GM19467 (cell line): Measurements from ENCODE around the gene TRIM8.

Source experiments
- ATAC-seq: cut with Tn5 transposase; IDR thresholded peaks from one replicate; pipeline ENCODE4 v1.9.1; 2021; ENCODE audit warnings: mild to moderate bottlenecking, moderate library complexity; ENCODE audit not compliant: unreplicated experiment

TRIM8 gene

DNA sequence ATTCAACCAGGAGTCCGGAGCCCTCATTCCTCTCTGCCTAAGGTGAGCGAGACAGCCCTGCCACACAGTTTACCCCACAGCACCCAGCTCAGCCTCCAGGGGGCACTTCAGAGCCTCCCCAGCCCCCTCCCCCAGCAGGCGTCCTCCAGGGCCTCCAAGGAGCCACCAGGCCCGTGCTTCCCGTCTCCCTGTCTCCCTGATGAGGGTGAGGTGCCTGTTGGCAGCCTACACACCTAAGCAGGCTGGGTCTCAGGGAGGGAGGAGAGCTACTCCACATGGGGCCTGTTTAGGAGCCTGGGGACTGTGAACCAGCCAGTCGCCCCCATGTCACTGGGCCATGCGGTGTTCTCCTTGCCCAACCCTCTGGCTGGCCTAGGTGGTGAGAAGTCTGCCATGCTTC, 28.9 kb upstream of the TRIM8 start:
- ATAC-seq: no peak

DNA sequence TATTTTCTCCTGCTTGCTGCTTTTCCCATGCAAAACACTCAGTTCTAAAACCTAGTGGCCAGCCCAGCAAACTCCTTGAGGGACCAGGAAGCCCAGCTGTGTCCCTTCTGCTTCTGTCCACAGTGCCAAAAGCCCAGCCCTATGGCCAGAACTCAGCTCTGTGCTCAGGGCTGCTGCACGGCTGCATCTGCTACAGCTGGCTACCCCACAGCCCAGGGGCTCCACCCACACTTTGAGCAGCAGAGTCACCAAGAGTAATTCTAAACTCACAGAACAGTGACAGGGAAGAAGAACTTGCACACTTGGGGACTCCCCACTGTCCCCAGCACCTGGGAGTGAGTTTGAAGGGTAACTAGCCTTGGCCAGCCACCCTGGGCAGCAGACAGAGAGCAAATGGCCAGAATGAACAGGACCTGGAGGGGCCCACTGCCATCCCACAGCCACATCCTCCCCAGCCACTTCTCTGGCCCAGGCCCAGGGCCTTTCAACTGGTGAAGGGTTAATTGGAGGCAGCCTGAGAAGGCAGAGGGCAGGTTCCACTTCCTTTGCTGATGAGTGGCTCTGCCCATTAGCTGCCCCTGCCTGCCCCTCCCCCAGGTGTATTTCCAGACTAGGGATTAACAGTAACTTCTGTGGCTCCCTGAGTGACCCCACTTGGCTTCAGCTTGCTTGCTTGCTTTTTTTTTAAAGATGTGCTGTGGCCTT, 28.1 kb upstream of the TRIM8 start:
- no peak for ATAC-seq

DNA sequence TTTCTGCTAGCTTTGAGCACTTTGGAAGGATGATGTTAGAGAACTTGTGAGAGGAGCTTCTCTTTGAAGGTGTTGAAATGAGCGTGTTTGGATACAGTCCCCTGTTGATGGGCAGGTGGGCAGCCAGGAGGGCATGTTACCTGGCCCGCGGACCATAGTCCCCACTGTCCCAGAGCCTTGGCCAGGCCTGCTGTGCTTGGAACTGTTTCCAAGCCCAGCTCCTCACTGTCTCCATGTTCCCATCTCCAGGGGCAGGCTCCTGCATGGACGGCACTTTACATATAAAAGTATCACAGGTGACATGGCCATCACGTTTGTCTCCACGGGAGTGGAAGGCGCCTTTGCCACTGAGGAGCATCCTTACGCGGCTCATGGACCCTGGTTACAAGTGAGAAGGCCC, 27.2 kb upstream of the TRIM8 start:
- no peak for ATAC-seq

DNA sequence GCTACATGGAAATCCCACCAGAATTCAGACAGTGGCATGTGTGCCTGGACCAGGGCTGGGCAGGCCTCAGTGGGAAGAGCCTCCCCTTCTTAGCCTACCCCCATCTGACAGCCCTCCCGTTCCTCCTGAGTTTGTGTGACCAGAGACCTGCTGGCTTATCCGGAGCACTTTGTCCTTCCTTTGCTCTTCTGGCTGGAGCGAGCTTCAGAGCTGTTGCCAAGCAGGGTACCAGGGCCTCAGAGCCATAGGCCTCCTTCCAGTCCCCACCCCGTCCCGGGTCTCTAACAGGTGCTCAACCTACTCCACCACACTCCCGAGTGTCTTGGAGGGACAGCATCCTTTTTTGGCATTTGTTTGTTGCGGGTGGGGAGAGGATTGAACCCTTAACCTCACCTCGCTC, 26.5 kb upstream of the TRIM8 start:
- ATAC-seq: no peak

DNA sequence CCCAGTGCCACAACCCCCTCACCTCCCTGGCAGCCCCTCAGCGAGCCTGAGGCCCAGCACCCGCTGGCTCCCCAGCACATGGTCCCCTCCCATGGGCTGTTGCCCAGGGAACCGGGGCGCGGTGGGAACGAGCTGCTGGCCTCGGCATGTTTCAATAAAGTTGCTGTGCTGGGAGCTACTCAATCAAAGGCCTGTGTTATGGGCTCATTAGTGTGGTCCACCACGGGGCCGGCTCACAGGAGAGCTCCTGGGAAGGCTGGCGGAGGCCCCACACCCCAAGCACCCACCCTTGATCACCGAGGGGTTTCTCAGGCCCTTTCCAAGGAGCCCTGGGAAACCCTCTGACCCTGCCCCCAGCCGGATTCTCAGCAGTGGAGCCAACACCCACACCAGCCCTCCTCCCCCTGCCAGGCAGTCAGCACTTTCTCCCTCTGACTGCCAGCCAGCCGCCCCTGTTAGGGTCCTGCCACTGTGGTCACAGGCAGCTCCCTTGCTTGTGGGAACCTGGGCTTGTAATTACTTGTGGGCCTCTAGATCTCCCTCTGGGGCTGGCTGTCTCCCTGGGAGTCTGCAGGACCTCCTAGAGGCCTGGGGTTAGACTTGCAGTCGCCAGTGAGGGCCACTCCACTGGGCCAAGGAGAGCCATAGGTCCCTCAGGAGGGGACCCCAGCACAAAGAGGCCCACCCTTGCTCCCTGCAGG, 24.8 kb upstream of the TRIM8 start:
- no peak for ATAC-seq

DNA sequence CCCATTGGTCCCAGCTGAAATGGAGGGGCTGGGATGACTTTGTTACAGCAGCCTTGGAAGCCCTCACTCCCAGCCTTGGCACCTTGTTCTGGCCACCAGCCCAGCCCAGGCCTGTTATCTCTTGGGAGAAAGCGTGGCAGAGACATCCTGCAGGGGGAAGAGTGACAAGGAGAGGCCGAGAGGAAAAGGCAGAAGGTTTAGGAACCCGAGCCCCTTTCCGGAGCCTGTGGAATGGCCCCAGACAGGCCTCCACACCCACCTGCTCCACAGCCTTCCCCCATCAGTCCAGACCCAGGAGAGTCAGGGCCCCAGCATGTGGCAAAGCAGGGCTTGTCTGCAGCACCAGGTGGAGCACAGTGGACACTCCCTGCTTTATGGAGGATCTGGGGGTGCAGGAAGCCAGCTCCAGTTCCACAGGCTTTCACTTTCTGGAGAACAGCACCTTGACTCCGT, 24.1 kb upstream of the TRIM8 start:
- ATAC-seq: no peak

DNA sequence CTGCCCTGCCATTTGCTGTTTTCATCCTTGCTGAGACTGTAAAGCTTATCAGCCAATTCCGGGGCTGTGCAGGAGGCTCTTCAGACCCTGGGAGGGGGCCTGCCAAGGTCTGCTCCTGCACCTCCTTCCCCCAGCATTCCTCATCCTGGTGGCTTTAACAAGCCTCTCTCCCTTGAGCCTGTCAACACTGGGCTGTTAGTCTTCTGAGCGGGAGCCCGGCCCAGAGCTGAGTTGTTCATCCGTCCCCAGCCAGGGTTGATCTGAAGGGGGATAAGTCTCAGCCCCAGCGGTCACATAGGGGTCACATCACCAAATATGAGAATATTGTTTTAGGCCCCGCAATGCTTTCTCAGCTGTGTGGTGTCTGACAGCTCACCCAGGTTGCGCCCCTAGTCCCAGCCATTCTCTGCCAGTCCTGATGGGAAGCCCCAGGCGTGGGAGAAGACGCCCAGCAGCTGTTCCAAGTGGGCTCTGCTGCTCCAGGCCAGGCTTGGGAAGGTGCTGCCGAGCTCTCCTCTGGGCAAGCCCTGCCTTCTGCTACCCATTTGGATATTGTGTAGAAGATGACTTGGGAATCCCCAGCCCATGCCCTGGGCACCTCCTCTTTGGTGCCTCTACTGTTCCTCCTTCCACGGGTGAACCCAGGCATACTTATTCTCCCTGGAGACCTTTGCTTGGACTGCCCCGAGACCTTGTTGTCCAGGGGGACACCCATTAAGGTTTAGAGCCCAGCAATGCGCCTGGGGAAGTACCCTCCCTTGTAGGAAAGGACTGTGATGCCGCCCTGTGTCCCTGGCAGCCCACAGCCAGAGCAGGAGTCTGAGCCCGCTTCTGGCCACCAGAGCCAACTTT, 23.5 kb upstream of the TRIM8 start:
- no peak for ATAC-seq

DNA sequence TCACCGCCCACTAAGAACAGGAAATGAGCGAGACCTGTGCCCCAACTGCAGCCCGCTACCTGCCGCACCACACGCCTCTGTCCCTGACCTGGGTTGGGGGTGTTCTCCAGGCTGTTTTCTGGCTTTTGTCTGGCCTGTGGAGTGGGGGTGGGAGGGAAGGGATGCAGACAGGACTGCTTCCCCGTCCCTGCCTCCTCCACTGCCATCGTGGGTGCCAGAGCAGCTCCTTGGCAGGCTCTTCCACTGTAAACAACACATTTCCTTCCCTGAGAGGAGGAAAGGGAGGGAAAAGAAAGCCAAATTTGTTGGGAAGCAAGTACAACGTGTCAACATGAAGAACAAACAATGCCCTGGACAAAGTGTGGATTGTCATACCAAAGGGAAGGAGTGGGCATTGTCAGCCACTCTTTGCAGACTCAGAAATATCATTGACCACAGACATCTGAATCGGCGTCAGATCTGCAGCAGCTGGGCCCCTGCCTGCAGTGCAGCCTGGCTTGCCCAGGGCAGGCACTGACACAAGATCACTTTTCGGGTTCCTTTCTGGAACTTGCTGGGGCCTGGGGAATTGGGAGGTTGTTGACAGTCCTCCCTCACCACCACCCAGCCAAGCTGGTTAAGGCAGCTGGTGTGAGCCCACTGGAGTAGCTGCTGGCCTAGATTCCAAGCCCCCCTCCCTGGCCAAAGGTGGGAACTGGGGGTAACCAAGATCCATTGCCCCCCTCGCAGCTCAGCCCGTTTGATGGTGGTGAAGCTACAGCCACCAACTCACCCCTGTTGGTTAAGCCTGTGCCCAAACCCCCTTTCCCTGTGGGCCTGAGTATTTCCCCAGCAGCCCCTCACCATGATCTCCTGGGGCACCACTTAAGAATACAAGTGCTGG, 22.6 kb upstream of the TRIM8 start:
- ATAC-seq: no peak

DNA sequence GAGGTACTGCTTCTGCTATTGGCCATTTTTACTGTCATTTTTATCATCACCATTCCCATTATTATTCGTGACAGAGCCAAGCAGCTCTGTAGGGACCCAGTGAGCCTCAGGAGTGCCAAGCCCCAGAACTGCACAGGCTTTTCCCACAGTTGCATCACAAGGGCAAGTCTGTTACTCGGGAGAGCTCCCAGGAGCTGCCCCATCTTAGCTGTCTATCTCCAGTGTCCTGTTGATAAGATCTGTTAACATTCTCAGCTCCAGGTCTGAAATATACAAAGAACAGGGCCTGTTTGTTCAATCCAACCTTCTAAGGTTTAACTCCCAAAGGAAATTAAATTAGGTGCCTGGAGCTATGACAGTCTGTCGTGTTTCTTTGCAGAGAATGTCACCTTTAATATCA, 20.2 kb upstream of the TRIM8 start:
- no peak for ATAC-seq

DNA sequence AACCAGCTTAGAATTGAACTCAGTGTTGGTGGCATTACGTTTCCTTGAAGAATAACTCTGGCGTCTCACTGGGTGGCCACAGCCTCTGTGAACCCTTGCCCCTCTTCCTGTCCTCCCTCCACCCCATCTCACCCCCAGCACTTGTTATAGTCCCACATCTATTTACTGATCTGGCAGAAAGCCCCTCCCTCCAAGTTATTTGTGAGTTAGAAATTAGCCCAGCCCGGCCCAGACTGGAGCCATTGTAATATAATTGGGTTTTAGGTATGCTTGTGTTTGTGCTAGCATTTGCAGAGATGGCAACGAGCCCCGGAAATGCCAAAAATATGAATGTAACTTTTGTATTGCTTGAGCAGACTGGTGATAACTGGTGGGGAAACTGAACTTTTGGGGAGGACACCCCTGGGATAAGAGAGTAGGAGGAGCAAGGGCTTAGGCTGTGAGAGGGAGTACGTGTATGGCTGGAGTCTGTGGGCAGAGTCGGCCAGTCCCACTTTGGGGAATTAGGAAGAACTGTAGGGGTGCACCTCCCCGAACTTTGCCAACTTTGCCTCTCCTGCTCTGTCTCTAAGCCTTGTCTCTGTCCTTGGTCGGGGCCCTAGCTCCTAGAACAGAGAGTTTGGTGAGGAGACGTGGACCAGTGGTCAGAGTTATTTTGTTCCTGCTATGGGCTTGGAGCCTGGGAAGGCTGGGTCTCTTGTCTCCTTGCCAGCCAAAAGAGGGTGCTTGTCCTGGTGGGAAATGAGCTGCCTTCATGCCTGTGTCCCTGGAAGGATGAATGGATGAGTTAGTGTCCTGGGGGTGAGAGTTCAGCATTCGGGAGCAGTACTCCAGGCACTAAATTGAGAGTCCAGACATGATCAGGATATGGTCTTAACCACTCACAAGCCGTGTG, 19.3 kb upstream of the TRIM8 start:
- ATAC-seq: no peak

DNA sequence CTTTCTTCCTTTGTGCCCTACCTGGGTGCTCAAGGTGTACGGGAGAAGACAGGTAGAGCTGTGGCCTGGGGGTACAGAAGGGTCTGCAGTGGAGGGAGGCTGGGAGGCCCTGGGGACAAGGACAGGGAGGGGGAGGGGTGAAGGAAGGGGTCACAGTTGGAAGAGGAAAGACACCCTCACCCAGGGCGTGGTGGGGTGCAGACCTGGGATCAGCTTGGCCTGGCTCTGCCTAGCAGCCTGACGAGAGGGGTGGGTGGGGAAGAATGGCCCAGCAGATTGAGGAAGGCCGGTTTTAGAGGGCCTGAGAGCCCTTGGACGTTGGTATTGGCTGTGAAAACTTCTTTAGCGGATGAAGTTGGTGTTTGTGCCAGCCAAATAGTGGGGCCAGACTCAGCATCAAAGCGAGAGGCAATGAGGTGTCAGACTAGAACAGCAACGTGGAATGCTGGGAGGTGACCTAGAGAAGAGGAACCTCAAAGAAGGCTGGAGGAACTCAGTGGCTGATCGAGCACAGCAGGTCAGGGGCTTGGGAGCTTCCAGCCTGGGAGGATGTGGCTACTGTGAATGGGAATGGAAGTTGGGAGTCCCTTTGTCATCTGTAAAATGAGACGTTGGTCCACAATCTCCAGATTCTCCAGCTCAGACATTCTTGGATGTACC, 18.1 kb upstream of the TRIM8 start:
- no peak for ATAC-seq

DNA sequence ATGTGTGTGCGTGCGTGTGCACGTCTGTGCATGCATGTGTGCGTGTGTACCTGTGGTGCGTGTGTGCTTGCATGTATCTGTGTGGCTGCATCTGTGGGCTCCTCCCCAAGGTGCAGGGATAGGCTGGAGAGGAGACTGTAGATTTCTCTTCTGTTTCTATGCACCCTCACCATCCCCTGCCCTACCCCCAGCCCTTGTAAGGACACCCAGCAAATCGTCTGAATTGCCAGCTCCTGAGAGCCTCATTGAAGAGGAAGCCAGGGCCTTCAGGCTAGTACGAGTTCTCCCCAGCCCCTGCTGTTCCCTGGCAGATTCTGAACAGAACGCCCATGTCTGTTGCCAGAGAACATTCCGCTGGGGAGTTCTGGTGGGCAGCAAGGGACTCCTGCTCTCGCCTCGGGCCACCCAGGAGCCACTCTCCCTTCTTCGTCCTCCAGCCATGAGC, 17.0 kb upstream of the TRIM8 start:
- ATAC-seq: no peak

DNA sequence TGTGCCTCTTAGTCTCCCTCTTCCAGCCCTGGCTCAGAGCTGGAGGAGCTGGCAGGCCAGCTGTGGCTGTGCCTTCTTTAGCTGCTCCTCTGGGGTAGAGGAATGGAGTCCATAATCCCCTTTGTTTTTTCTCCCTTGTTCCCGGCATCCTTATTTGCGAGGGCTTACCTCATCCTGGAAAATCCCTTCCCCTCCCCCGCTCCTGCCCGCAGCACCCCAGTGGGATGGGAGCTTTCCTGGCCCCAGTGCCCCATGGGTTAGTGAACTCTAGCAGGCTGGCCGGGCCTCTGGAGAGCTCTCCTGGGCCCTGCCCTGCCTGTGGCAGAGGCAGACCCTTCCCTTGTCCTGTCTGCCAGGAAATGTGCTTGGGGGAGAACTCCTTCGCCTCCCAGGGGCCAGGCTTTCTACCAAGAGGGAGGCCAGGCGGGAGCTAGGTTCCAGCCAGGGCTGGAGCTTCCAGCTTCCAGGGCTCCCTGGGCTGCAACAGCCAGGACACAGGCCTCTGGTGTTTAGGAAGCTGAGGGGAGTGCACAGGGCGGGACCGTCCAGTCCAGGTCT, 16.5 kb upstream of the TRIM8 start:
- ATAC-seq: no peak

DNA sequence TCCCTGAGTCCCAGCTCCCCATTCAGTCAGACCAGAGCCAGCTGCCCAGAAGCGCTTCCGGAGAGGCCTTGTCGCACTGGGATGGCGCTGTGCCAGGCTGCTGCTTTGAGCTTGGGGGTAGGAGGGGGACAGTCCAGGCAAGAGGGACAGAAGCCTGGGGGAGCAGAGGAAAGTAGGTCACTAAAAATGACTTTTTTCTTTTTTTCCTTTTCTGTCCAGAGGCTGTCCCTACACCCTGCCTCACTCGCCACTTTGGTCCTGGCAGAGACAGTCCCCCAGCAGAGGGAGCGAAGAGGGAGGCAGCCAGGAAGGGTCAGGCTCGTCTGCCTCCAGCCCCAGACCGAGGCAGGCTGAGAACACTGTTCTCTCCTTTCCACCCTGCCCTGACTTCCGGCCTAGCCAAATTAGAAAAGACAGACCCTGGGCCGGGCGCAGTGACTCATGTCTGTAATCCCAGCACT, 15.8 kb upstream of the TRIM8 start:
- ATAC-seq: no peak

DNA sequence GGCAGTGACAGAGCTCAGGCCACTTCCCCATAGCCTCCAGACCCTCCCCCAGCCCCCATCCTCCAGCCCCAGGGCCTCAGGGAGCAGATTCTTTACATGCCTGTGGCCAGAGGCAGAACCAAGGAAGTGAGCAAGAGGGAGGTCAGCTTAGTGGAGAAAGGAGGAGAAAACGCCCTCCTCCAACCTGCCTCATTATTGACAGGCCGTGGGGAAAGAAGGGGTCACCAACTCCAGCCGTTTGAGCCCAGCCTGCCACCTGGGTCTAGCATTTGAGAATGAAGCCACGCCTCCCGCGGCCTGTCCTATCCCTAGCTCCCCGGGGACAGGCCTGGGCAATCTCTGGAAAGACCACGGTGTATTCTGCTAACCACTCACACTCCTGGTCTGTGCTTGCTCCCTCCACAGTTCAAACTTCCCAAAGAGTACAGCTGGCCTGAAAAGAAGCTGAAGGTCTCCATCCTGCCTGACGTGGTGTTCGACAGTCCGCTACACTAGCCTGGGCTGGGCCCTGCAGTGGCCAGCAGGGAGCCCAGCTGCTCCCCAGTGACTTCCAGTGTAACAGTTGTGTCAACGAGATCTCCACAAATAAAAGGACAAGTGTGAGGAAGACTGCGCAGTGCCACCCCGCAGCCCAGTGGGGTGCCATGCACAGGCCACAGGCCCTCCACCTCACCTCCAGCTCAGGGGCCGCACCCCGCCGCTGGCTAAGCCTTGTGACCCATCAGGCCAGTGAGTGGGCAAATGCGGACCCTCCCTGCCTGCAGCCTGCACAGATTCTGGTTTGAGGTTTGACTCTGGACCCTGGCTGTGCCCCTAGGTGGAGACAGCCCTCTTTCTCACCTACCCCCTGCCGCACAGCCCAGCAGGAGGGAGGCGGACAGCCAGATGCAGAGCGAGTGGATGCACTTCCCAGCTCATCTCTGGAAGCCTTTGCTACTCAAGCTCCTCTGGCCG, 14.3 kb upstream of the TRIM8 start:
- ATAC-seq: no peak

DNA sequence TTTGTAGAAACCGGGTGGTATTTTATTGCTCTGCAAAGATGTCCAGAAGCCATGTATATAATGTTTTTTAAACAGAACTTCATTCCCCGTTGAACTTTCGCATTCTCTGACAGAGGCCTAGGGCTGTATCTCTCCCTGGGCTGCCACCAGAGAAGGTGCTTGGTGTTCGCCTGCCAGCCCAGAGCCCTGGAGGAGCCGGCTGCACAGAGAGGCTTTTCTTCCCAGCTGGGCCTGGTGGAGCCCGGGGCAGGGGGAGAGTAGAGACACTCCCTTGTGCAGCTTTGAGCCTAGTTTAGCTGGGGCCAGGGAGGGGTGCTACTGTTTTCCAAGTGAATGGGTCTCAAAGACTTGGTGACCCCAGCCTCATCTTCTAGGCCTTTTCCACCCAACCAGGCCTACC, 13.6 kb upstream of the TRIM8 start:
- no peak for ATAC-seq

DNA sequence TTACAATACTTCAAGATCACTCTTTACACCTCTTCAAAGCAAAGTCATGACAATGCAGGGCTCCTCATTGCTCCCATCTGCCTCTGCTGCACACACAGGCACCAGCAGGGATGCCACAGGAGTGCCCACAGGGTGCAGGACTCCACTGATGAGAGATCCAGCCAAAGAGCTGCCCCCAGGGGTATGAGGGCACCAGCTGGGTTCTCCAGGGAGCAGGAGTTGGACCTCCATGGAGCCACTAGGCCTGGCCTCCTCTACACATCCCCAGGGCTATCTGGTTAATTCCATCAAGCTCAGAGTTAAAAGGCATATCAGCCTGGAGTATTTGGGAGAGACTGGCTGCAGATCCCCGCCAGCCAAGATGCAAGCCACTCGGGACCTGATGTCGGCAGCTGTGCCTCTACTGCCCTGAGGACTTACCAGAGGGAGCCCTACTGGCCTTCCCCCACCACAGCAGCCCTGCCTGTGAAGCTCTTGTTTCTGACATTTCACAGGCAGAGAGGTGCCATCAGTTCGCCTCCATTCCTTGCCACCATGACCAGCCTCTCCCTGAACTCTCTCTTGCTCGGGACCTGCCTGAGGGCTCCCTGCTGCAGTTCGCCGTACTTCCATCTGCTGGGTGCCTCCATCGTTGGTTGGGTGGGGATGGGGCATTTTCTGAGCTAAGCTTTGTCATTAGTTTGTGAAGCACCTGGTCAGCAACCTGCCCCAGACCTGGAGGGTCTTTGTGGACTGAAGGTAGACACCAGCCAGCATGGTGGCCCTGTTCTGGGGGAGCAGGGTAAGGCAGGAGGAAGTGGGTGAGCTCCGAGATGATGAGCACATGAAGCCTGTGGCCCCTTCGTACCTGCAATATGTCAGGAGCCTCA, 12.5 kb upstream of the TRIM8 start:
- ATAC-seq: no peak
